Measurements from ENCODE around the gene TEX12. TPM values are rescaled to one million over a fixed set of nuclear protein-coding genes. Genes with fewer than 3 reads are reported as not detected.

Gene TEX12
- total RNA-seq: not detected in 2 replicates

GRCh38 chr11:112167145-112167544 lies at the start of gene TEX12:
Gene TEX12, plus strand, starts transcription at chr11:112167372. Its CDS starts 1,897 bp downstream, at chr11:112169269.

GRCh38 chr11:112163875-112164685 lies 3.1 kb upstream of the TEX12 start, which contains the start of gene IL18:
Gene IL18, minus strand, starts transcription at chr11:112164094. Its CDS starts 9,041 bp downstream, at chr11:112155053.

GRCh38 chr11:112174789-112175598 lies 7.8 kb downstream of the TEX12 start, which contains the start of gene BCO2:
Gene BCO2, plus strand, starts transcription at chr11:112175512. Its CDS starts 90 bp downstream, at chr11:112175602.

Other genes starting within 250 kb of the TEX12 start
- not detected in 2 replicates for gene C11orf52, start 248.5 kb upstream of the TEX12 start, total RNA-seq
- 10.4 and 11.9 TPM in 2 replicates for gene DIXDC1, start 230.0 kb upstream of the TEX12 start, total RNA-seq
- 40.1 and 47.3 TPM in 2 replicates for gene DLAT, start 142.0 kb upstream of the TEX12 start, total RNA-seq
- gene PIH1D2, start 93.4 kb upstream of the TEX12 start, total RNA-seq: 1.2 and 4.9 TPM in 2 replicates
- gene NKAPD1, start 93.1 kb upstream of the TEX12 start, total RNA-seq: 8.9 and 13.3 TPM in 2 replicates
- gene TIMM8B, start 80.6 kb upstream of the TEX12 start, total RNA-seq: 40.2 and 48.7 TPM in 2 replicates
- 146 and 150 TPM in 2 replicates for gene SDHD, start 80.5 kb upstream of the TEX12 start, total RNA-seq
- gene IL18, start 3.3 kb upstream of the TEX12 start, total RNA-seq: 22.3 and 26.8 TPM in 2 replicates
- gene BCO2, start 8.1 kb downstream of the TEX12 start, total RNA-seq: 3.7 and 7.1 TPM in 2 replicates
- 38.3 and 44.4 TPM in 2 replicates for gene PTS, start 59.1 kb downstream of the TEX12 start, total RNA-seq
- not detected in 2 replicates for gene PLET1, start 93.5 kb downstream of the TEX12 start, total RNA-seq